ENCODE measurements around the gene CHST8.

DNA sequence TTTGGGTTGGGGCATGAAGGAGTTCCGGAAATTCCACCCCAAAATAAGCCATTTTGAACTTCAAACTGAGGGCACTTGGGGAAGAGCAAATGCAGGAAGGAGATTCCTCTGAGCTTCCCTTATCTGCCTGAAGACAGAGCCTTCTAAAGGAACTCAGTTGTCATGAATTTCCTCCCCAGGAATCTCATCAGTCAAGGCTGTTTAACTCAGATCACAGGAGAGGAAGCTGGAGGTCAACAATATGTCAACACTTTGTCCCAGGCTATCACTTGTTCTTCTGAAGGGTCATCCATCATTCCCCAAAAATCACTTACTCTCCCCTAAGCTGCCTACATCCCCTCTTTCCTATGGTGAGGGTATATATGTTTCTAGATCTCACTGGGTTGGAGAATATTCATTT is 26.0 kb upstream of the CHST8 start:
- TF ChIP-seq, protein P1, sequence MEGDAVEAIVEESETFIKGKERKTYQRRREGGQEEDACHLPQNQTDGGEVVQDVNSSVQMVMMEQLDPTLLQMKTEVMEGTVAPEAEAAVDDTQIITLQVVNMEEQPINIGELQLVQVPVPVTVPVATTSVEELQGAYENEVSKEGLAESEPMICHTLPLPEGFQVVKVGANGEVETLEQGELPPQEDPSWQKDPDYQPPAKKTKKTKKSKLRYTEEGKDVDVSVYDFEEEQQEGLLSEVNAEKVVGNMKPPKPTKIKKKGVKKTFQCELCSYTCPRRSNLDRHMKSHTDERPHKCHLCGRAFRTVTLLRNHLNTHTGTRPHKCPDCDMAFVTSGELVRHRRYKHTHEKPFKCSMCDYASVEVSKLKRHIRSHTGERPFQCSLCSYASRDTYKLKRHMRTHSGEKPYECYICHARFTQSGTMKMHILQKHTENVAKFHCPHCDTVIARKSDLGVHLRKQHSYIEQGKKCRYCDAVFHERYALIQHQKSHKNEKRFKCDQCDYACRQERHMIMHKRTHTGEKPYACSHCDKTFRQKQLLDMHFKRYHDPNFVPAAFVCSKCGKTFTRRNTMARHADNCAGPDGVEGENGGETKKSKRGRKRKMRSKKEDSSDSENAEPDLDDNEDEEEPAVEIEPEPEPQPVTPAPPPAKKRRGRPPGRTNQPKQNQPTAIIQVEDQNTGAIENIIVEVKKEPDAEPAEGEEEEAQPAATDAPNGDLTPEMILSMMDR (IDR thresholded peaks at IDR 0.05) = no peak
- TF ChIP-seq POLR2A (IDR thresholded peaks at IDR 0.05) (no peak), EP300 (IDR thresholded peaks at IDR 0.05) (no peak)
